ELF-1 (cell line): ENCODE results near the gene MAN2B2.
"Not testable (repeated sequence)": the region's sequence is repeated elsewhere in the genome, so short reads cannot be mapped to it uniquely, and the experiment has no call there.

Experiments used
- DNase-seq: peaks from one replicate; pipeline ENCODE4 v3.0.0-alpha.2; 2016; ENCODE audit warnings: low read depth, low spot score

Gene MAN2B2

GRCh38 chr4:6640292-6641163, 65.5 kb downstream of the MAN2B2 start, which contains the start of gene MRFAP1:
MRFAP1 (plus strand) TSS chr4:6640685; CDS start chr4:6640863, 178 bp downstream.
- DNase-seq, result peak; percentile 96

DNA sequence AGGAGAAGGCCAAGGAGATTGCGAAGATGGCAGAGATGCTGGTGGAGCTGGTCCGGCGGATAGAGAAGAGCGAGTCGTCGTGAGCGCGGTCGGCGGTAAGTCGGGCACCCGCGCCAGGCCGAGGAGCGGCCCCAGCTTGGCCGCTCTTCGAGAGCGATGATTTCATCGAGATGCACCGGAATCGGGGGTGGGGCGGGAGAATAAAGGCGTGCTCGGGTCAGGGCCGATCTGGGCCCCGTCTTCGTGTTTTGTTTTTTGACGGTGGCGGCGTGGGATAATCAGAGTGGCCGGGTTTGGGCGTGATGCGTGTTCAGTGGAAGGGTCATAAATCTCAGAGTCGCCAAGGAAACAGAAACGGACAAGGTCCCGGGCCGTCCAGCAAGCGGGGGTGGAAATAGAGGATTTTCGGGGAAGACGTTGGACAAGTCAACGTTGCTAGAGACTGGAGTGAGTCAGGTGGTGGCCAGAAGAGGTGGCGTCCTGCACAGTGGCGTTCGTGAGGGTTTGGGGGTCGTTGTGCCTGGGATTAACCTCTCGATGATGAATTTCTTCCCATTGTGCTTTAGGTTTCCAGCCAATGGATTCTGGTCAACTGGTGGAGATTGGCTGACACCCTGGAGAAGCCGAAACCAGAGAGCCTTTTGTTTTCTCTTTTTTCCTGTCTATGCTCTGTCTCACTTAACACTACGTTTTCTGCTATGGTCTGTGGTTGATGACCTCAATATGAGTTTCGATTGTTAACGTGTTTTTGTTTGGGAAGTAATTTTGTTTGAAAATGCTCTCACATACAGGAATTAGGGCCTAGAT, 66.4 kb downstream of the MAN2B2 start:
- DNase-seq, result no peak

GRCh38 chr4:6641971-6642320, 67.0 kb downstream of the MAN2B2 start:
- no peak for DNase-seq

GRCh38 chr4:6643141-6643847, 68.3 kb downstream of the MAN2B2 start:
- DNase-seq, result no peak

DNA sequence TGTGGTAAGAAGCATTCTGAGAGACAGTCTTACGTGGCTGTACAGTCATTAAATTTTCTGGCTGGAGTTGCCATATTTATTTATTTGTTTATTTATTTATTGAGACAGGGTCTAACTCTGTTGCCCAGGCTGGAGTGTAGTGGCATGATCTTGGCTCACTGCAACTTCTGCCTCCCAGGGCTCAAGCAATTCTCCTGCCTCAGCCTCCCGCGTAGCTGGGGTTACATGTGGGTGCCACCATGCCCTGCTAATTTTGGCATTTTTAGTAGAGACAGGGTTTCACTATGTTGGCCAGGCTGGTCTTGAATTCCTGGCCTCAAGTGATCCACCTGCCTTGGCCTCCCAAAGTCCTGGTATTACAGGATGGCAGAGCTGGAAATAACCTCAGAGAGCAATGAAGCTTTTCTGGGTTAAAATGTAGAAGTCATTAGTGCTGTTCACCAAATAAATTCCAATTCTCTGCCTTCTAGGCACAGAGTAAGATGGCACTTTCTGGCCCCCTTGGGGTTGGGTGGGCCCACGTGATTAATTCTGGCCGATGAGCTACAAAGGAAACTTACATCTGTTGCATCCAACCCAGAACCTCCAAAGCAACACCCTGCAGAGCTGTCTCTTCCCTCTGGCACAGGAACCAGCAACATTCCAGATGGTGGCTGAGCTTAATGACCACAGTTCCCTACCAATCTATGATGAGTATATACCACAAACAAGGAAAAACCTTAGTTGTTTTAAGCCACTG, 70.0 kb downstream of the MAN2B2 start:
- DNase-seq, result no peak

DNA sequence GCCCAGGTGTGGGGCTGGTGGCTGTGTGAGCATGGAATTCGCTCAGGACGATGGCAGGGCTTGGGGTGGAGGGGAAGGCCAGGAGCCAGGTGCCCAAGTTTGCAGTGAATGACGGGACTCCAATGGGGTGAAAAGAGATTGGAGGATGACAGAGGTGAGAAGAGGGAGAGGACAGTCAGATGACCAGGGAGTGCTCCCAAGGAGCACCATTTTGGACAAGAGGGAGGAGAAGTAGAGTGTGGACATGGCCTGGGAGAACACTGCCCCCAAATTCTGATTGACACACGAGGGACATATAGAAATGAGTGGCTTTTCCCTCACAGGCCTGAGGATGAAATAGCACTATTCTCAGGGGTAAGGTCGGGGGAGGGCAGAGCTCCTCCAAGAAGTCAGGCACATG, 72.2 kb downstream of the MAN2B2 start:
- DNase-seq, result no peak

DNA sequence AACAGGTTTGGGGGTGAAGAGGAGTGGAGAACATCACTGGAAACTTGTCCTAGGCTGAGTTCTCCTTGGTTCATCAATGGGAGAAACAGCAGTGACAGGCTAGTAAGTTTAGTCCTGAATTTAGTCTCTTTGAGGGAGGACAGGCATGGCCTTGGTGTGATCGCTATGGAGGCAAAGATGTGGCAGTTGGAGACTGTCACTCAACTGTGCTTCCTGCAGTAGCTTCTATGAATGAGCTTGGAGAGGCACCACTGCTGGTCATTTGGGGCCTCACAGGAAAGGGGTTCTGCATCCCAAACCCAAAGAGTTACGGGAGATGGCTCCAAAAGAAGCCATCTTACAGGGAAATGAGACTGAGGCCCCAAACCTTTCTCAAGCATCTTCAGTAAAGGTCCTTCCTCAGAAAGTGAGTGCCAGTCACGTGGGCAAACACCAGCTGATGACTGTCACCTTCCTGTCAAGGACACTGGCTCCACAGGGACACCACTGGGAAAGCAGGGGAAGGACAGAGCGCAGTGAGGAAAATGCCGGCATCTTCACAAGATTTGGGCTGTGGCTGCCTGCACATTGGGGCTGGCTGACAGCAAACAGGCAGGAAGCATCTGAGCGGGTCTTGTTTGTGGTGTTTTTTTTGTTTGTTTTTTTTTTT, 72.7 kb downstream of the MAN2B2 start:
- no peak for DNase-seq

- no peak for DNase-seq
Measured at GRCh38 chr4:6649216-6649615, 74.2 kb downstream of the MAN2B2 start.

DNA sequence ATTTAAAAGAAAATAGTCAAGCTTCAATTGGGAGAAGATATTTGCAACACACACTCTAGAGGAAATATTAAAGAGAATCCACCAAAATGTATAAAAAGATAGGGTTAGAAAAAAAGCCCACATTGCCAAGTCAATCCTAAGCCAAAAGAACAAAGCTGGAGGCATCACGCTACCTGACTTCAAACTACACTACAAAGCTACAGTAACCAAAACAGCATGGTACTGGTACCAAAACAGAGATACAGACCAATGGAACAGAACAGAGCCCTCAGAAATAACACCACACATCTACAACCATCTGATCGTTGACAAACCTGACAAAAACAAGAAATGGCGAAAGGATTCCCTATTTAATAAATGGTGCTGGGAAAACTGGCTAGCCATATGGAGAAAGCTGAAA, 79.2 kb downstream of the MAN2B2 start:
- not testable (repeated sequence) for DNase-seq

DNA sequence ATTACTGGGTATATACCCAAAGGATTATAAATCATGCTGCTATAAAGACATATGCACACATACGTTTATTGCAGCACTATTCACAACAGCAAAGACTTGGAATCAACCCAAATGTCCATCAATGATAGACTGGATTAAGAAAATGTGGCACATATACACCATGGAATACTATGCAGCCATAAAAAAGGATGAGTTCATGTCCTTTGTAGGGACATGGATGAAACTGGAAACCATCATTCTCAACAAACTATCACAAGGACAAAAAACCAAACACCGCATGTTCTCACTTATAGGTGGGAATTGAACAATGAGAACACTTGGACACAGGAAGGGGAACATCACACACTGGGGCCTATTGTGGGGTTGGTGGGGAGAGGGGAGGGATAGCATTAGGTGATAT, 80.3 kb downstream of the MAN2B2 start:
- not testable (repeated sequence) for DNase-seq

GRCh38 chr4:6655924-6656323, 80.9 kb downstream of the MAN2B2 start:
- peak; percentile 36 for DNase-seq

DNA sequence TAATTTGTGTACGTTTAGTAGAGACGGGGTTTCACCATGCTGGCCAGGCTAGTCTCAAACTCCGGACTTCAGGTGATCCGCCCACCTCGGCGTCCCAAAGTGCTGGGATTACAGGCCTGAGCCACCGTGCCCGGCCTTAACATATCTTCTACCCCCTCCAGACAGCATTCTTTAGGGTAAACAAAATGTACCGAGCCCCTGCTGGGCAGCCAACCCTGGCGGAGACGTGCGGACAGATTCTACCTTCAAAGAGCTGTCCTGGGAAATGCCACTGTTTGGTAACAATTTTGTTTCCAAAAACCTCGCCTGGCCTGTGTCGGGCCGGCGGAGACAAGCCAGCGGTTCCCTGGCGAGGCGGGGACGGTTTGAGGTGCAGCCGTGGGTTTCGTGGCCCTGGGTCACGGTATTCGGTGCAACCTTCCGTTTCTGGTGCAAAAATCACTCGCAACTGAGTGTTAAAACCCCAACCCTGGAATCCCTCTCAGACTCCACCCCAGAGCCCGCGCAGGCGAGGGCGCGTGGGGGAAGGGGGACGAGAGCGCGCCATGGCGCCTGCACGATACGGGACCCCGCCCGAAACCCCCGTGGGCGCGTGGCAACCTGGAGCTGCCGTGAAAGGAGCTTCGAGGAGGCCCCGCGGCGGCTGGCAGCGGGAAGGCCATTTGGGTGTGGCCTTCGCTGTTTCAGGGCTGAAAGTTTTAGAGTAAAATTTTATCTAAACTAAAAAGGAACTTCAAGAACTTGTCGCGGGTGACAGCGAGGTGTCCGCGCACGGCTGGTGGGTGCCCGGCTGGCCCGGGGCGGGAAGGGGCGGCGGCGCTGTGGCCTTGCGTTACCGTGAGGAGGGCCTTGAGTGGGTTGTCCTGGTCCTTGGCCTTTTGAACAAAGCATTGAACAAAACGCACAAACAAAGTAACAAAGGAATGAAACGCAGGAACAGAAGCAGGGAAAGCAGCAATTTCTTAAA, 82.5 kb downstream of the MAN2B2 start:
- peak; percentile 86 for DNase-seq

GRCh38 chr4:6658209-6658595, 83.2 kb downstream of the MAN2B2 start:
- peak; percentile 67 for DNase-seq

GRCh38 chr4:6658597-6659075, 83.6 kb downstream of the MAN2B2 start:
- peak; percentile 62 for DNase-seq

GRCh38 chr4:6659897-6660296, 84.9 kb downstream of the MAN2B2 start:
- no peak for DNase-seq

DNA sequence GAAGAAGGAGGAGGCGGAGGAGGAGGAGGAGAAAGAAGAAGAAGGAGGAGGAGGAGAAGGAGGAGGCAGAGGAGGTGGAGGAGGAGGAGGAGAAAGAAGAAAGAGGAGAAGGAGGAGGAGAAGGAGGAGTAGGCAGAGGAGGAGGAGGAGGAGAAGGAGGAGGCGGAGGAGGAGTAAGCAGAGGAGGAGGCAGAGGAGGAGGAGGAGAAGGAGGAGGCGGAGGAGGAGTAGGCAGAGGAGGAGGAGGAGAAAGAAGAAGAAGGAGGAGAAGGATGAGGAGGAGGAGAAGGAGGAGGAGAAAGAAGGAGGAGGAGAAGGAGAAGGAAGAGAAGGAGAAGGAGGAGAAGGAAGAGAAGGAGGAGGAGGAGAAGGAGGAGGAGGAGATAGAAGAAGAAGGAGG, 85.4 kb downstream of the MAN2B2 start:
- no peak for DNase-seq

- DNase-seq, result no peak
Measured at GRCh38 chr4:6662591-6662990, 87.6 kb downstream of the MAN2B2 start.

- DNase-seq, result no peak
Measured at GRCh38 chr4:6663596-6664393, 88.8 kb downstream of the MAN2B2 start.

- DNase-seq, result no peak
Measured at GRCh38 chr4:6665320-6665654, 90.3 kb downstream of the MAN2B2 start.
